Measurements from ENCODE around the gene REEP2.

REEP2 gene

GRCh38 chr5:138464388-138465260 lies 25.8 kb downstream of the REEP2 start:
- Histone ChIP-seq H3K27me3 (ENCODE audit: insufficient read depth, low read length) (no peaks in the 10 kb centered on the region), H3K9me3 (ENCODE audit: low read length) (no peaks in the 10 kb centered on the region), H3K79me2 (ENCODE audit: insufficient read depth, low read length) (no peaks in the 10 kb centered on the region), H2AFZ (ENCODE audit: low read length) (peak overlapping the region; percentile 68), H3F3A (ENCODE audit: insufficient read depth, low read length) (no peaks in the 10 kb centered on the region), H4K20me1 (ENCODE audit: insufficient read depth, low read length) (no peaks in the 10 kb centered on the region), H3K27ac (ENCODE audit: low read depth, low read length, poor library complexity, severe bottlenecking) (peak overlapping the region; percentile 70), H3K9me2 (ENCODE audit: low read depth, low read length) (no peaks in the 10 kb centered on the region), H3K4me2 (ENCODE audit: low read length) (peak overlapping the region; percentile 89), H3K4me3 (ENCODE audit: low read depth, low read length, poor library complexity, severe bottlenecking) (peak overlapping the region; percentile 73), H3K4me1 (ENCODE audit: insufficient read depth, low read length, severe bottlenecking) (peaks cover 29% of the 10 kb centered on the region), H3K36me3 (ENCODE audit: insufficient read depth, low read length) (no peaks in the 10 kb centered on the region), H3K9ac (ENCODE audit: low read length) (peak overlapping the region; percentile 84)
- TF ChIP-seq CTCF (IDR thresholded peaks at IDR 0.05; ENCODE audit: low read length) (peak; percentile 38; the same call in 1 of the 2 replicates), EZH2 (IDR thresholded peaks at IDR 0.05; ENCODE audit: borderline replicate concordance, low read length) (no peak)

- Histone ChIP-seq H2AFZ (ENCODE audit: low read length) (peak within 1 kb of the TSS; percentile 68), H3K9me2 (ENCODE audit: low read depth, low read length) (no peaks in the 10 kb centered on the region), H3K36me3 (ENCODE audit: insufficient read depth, low read length) (no peaks in the 10 kb centered on the region), H3K9ac (ENCODE audit: low read length) (peak within 1 kb of the TSS; percentile 84), H3K27ac (ENCODE audit: low read depth, low read length, poor library complexity, severe bottlenecking) (peak within 1 kb of the TSS; percentile 70), H3K79me2 (ENCODE audit: insufficient read depth, low read length) (no peaks in the 10 kb centered on the region), H3F3A (ENCODE audit: insufficient read depth, low read length) (no peaks in the 10 kb centered on the region), H3K4me2 (ENCODE audit: low read length) (peak within 1 kb of the TSS; percentile 89), H3K9me3 (ENCODE audit: low read length) (no peaks in the 10 kb centered on the region), H4K20me1 (ENCODE audit: insufficient read depth, low read length) (no peaks in the 10 kb centered on the region), H3K4me3 (ENCODE audit: low read depth, low read length, poor library complexity, severe bottlenecking) (peak within 1 kb of the TSS; percentile 73), H3K4me1 (ENCODE audit: insufficient read depth, low read length, severe bottlenecking) (peaks cover 20% of the 10 kb centered on the region), H3K27me3 (ENCODE audit: insufficient read depth, low read length) (no peaks in the 10 kb centered on the region)
- TF ChIP-seq CTCF (IDR thresholded peaks at IDR 0.05; ENCODE audit: low read length) (no peak), EZH2 (IDR thresholded peaks at IDR 0.05; ENCODE audit: borderline replicate concordance, low read length) (no peak)
These were observed 26.6 kb downstream of the REEP2 start, which contains the start of gene EGR1 for GRCh38 chr5:138465261-138466124. TSS of gene EGR1 (plus strand) at chr5:138465479. CDS start at chr5:138465762, 283 bp downstream.

- H3K9me3 ChIP-seq (ENCODE audit: low read length): no peaks in the 10 kb centered on the region
- no peak overlapping the region for H3K27ac ChIP-seq (ENCODE audit: low read depth, low read length, poor library complexity, severe bottlenecking)
- no peaks in the 10 kb centered on the region for H3K79me2 ChIP-seq (ENCODE audit: insufficient read depth, low read length)
- H4K20me1 ChIP-seq (ENCODE audit: insufficient read depth, low read length): no peaks in the 10 kb centered on the region
- H3K4me3 ChIP-seq (ENCODE audit: low read depth, low read length, poor library complexity, severe bottlenecking): peak overlapping the region; percentile 73
- peak overlapping the region; percentile 52; the same call in 1 of the 2 replicates for H3K9ac ChIP-seq (ENCODE audit: low read length)
- H2AFZ ChIP-seq (ENCODE audit: low read length): no peak overlapping the region
- peak overlapping the region; percentile 89 for H3K4me2 ChIP-seq (ENCODE audit: low read length)
- TF ChIP-seq CTCF (IDR thresholded peaks at IDR 0.05; ENCODE audit: low read length) (no peak), EZH2 (IDR thresholded peaks at IDR 0.05; ENCODE audit: borderline replicate concordance, low read length) (no peak)
- H3F3A ChIP-seq (ENCODE audit: insufficient read depth, low read length): no peaks in the 10 kb centered on the region
- H3K36me3 ChIP-seq (ENCODE audit: insufficient read depth, low read length): no peaks in the 10 kb centered on the region
- peaks cover 16% of the 10 kb centered on the region for H3K4me1 ChIP-seq (ENCODE audit: insufficient read depth, low read length, severe bottlenecking)
- no peaks in the 10 kb centered on the region for H3K27me3 ChIP-seq (ENCODE audit: insufficient read depth, low read length)
- no peaks in the 10 kb centered on the region for H3K9me2 ChIP-seq (ENCODE audit: low read depth, low read length)
These were observed 27.5 kb downstream of the REEP2 start for GRCh38 chr5:138466125-138466899.
